COR-L47 (cell line): Measurements from ENCODE around the gene MACROD2.
"Not testable (repeated sequence)": the region's sequence is repeated elsewhere in the genome, so short reads cannot be mapped to it uniquely, and the experiment has no call there.

Experiments
- DNase-seq: peaks from one replicate; lab custom pipeline; 2025; lab: John Stamatoyannopoulos, UW

MACROD2 gene

DNA sequence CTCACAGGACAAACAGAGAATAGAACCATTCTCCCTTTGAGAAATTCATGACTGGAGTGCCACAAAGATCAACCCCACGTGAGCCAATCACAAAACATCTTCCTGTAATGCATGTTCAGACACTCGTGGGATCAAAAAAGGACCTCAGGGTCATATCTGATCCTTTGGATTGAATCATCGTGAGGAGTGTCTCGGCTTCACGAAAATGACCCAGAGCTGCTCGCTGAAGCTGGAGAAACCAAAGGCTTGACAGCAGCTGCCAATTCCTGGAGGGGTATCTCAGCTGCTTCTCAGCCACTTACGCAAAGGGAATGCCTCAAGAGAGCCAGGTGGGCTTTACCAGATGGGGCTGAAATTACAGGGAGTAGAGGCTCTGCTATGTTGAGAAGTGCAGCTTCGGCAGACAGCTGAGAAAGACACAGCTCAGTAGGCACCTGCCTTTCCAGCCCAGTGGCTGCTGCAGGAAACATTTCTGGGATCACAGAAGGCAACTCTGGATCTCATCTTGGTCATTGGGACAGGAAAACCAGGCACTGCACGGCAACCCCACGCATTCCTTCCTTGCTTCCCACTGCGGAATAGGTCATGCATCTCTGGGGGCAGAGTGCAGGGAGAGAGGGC lies 1764.8 kb downstream of the MACROD2 start:
- DNase-seq = no peak

DNA sequence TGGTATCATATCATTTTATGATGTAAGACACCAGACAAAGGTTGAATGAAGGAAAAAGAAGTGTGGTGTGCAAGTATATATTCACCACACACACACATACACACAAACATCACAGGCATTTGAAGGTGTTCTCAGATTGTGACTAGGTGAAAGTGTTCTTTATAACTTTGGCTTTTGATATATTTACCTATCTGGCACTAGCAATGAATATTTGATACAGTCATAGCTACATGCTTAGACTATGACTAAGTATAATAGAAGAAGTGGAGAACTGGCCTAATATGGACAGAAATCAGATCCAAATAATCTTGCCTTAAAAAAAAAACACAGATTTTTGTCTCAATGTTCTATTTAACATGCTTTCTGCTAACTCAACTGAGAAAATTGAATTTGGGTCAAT lies 1768.0 kb downstream of the MACROD2 start:
- no peak for DNase-seq

DNA sequence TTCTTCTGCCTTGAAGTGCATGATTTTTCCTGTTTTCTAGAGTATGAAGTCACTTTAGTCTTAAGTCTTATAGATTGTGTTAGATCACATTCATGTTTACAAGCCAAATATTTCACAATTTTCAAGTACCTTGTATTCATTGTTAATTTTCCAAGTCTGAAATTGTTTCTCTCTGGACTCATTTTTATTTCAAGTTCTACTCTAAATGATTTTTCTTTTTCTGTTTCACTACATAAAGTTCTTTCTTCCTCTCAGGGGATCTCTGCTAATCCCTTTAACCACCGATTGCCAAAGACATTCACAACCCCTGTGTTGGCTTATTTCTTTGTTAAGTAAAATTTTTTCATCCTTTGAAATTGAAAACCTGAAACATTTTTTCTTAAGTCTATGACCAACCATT lies 1772.3 kb downstream of the MACROD2 start:
- no peak for DNase-seq

DNA sequence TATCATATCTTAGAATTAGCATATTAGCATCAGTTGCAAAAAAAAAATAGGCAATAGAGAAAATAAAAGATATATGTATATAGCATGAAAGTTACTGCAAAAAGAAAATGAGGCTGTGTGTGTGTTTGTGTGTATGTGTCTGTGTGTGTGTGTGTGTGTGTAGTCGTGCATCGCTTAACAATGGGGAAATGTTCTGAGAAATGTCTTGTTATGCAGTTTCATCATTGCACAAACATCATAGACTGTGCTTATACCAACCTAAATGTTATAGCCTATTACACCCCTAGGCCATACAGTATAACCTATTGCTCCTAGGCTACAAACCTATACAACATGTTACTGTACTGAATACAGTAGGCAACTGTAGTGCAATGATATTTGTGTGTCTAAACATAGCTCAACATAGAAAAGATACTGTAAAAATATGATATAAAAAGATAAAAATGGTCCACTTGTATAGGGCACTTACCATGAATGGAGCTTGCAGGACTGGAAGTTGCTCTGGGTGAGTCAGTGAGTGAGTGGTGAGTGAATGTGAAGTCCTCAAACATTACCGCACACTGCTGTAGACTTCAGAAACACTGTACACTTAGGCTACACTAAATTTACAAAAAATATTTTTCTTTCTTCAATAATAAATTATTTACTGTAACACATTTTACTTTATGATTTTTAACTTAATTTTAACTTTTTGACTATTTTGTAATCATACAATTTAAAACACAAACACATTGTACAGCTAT lies 1772.9 kb downstream of the MACROD2 start:
- DNase-seq = no peak

DNA sequence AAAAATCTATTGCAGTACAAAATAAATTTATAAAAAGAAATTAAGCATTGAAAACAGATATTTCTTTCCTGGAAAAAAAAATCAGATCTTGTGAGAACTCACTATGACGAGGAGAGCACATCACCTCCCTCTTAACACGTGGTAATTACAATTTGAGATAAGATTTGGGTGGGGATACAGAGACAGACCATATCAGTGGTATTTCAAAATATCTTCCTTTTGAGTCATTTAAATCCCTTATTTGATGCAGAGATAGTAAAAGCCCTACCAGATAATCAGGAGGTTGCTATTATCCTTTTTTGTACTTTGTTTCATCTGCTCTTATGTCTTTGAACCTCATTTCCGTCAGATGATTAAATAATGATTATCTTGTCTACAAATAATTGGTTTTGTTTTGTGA lies 1777.5 kb downstream of the MACROD2 start:
- no peak for DNase-seq

DNA sequence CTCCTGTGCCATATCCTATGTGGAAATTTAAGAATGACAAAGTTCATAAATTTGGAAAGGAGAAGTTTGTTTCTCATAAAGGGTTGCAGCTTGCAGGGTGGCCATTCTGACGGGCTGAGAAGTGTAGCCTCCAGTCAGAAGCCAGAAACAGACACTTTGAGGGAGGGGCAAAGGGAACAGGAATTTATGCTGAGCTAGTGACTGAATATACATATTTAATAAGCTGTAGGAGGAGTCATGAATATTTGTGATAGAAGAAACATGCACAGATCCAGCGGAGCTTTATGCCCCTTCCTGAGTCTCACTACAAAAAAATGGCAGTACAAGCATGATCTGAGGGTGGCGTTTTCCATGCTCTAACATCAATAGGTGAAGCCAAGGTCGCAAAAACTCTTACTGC lies 1779.6 kb downstream of the MACROD2 start:
- DNase-seq = no peak

DNA sequence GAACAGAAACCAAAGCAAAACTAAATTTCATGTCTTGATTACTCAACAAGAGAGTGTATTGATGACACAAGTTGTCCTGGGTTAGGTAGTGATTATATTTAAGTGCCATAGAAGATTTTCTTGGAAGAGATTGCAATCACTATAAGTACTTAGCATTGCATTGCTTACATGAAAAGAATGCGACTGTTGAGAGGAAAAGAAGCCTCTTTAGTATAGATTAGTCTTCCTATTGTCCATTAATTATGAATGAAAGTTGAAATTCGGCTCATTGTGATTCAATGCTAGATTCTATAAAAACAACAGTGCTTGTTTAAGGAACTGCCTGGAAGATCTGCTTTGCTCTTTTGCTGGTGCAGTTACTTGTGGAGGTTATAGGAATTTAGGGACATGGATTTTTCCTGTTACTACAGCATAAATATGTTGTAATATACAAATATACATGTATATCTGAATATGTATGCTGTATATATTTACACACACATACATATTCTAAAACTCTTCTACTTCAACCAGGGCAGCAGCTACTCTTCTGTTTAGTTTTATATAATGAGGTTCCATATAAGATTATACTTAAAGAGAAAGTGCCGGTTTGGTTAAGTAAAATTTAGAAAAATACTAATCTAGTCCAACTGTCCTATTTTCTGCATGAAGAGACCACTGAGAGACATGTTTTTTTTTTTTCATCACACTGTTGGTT lies 1781.6 kb downstream of the MACROD2 start:
- no peak for DNase-seq

DNA sequence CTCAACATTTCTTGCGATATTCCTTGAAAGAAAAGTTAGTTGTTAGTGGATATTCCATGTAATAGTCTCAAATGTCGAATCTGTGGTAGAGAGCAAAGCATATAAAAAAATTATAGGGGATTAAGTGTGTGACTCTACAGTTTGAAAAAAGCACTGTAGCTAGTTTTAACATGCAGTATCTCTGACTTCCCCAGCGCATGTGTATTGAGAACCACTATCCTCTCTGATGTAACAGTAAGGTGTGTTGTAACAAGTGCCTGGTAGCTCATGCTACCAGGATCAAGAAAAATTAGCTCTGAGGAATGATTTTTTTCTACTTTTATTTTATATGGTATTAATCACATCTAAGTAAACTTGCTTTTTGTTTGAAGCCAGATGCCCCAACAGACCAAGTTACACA lies 1788.7 kb downstream of the MACROD2 start:
- no peak for DNase-seq

DNA sequence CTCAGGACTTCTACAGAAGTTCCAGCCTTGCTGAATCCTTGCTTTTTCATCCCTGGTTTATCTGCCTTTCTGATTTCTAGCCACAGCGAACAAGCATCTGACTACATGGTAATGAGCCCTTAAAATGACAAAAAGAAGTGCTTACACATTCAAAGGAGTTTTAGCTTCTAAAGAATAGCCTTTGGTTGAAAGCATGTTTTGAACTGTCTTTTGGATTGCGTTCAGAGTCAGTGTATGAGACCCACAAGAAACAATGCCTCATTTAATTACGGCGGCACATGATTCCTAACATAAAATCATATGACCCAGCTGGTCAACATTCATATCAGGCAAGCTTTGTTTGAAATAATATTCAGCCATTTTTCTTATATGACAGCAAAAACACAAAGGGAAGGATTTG lies 1793.8 kb downstream of the MACROD2 start:
- DNase-seq = no peak

DNA sequence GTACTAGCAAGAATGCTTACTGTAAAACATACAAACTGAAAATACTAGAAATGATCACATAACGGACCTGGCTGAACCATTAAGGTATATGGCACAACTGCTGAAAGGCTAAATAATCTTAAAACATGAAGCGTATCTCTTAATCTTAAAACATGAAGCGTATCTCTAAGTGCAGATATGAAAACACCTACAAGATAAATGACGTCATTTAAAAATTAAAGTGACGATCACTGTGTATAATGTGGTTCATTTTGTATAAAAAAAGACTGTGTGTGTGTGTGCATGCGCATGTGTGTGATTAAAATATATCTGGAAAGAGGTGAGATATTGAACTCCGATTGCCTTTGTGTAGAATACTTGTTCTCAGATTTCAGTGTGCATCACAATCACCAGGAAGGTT lies 1797.5 kb downstream of the MACROD2 start:
- no peak for DNase-seq

DNA sequence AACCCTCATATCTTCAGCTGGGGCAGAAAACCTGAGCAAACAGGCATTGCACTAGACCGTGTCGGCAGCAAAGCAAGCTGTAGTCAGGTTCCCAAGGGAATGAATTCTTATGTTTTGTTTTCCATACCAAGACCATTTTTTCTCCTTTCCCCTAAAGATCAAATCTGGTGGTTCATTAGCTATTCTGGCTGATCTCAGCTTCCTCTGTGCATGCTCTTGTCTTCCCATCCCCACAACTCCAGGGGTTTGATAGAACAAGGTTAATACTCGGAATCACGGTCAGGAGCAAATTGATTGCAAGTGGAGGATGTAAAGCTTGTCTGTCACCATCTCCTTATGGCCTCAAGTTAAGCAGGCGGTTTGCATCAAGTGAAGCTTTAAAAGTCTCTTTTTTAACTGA lies 1799.1 kb downstream of the MACROD2 start:
- no peak for DNase-seq

DNA sequence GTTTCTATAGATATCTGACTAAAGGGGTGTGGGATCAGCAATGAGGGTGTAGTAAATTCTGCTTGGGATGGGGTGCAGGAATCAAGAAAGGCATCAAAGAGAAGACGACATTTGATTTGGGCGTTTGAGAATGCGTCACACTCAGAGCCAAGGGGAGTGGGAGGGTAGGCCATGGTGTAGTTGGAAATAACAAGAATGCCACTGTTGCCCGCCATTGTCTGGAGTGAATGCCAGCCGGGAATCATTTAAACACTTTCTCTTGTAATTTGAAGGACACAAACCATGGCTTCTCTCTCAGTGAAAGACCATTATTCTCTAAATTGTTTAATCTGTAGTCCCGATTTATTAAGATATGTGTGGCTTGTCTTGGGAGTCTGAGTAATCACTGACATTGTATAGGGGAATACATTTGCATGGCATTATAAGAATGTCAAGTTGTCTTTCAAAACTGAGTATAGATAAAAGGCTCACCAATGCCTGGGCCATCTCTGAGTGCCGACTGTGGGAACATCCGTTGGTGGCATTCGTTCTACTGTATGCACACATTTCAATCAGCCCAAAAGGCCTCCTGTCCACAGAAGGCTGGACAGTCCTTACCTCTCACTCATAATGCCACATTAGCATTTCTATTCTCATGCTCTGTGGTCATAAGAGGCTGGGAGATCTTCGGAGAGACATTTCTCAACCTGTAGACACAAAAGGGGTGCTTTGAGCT lies 1800.1 kb downstream of the MACROD2 start:
- DNase-seq = no peak

DNA sequence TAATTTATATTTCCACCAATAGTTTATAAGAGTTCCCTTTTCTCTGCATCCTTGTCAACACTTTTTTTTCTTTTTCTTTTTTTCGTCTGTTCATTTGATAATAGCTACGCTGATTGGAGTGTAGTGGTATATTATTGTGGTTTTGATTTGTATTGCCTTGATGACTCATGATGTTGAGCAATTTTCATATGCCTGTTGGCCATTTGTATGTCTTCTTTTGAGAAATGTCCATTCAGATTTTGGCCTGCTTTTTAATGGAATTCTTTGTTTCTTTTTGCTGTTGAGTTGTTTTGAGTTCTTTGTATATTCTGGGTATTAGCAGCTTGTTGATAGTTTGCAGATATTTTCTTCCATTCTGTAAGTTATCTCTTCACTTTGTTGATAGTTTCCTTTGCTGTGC lies 1804.6 kb downstream of the MACROD2 start:
- DNase-seq = no peak

DNA sequence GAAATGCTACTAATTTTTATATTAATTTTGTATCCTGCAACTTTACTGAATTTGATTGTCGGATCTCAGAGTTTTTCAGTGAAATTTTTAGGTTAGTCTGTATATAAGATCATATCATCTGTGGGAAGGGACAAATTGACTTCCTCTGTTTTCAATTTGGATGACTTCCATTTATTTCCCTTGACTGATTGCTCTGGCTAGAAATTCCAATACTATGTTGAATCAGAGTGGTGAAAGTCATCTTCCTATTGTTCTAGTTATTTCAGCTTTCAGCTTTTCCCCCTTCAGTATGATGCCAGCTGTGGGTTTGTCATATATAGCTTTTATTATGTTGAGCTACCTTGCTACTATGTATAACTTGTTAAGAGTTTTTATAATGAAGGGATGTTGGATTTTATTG lies 1806.7 kb downstream of the MACROD2 start:
- DNase-seq = no peak

DNA sequence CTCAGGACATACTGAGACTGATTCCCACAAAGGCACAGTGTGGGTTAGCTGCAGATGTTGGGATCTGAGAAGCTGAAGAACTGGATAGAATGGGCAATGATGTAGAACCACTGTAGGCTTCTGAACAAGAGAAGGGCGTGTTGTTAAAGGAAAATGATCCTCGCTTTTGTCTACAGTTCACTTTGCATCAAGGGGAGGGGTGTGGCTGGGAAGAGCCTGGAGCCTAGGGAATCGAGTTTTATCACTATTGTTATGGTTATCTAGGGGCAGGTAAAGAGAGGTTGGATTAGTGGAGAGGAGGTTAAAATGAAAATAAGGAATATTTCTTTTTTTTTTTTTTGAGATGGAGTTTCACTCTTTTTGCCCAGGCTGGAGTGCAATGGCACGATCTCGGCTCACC lies 1809.8 kb downstream of the MACROD2 start:
- DNase-seq = no peak

DNA sequence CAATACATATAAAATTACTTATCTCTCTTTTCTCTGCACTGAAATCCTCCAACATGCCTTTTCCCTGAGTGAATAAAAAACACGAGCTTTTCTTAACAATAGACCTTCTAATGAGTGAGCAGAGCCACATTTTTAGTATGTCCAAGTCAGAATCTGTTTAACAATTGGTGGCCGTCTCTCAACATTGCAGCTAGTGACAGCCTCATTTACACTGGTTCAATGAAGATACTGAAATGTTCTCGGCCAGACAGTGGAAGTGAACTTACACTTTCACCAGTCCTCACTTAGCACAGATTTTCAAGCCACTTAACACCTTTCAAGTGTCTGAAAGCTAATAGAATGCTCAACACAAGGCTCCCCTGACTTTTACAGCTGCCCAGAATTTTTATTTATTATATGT lies 1810.8 kb downstream of the MACROD2 start:
- DNase-seq = no peak

DNA sequence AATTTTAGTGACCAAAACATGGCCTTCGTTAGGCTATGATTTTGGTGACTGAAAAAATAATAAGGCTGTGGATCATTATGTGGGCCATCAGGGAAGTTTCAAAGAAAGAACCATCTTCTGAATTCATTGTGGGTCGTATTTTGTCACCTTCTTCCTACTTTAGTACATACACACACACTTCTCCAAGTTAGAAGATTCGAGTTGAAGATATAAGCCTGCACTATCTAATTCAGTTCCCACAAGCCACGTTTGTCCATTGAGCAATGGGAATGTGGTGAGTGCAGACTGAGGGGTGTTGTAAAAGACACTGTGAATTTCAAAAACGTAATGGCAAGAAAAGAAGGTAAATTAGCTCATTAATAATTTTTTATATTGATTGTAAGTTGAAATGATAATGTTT lies 1812.0 kb downstream of the MACROD2 start:
- no peak for DNase-seq

DNA sequence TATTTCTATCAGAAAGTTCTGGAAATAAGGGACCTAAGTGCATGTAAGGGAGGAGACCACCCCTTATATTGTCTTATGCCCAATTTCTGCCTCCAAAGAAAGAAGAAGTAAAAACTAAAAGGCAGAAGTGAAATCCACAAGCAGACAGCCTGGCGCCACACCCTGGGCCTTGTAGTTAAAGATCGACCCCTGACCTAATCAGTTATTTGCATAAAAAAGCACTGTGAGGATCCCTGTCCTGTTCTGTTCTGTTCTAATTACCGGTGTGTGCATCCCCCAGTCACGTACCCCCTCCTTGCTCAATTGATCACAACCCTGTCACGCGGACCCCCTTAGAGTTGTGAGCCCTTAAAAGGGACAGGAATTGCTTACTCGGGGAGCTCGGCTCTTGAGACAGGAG lies 1812.5 kb downstream of the MACROD2 start:
- DNase-seq = not testable (repeated sequence)

DNA sequence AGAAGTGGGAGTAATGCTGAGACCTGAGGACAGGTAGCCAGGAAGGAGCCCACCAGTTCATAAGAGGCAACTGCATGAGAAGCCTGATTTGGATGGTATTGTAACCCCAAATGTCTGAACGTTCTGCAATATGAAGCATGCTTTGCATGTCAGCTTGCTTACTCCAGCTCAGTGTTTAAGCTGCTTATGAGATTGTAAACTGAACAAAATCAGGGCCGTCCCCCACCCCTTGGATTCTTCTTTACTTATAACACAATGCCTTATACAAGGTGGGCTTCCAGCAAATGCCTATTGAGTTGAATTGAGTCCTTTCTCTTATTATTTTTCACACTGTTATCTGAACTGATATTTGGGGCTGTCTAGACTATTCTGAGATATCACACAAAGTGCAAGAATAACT lies 1816.6 kb downstream of the MACROD2 start:
- no peak for DNase-seq

DNA sequence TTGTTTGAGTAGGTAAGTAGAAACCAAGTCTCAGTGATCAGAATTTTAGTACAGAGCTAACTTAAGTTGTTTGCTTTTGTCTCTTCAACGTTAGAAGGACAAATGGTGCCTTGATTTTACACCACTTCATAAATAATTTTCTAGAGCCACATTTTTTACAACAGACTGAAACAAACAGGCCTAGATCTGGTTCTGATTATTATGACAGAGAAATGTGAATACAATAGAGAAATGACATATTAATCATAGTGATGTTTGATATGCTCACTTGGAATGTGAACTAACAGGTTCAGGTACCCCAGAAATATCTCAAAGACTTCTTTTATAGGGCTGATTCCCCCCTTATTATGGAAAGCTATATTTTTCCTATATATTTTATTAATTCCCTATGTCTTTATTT lies 1817.4 kb downstream of the MACROD2 start:
- DNase-seq = no peak

DNA sequence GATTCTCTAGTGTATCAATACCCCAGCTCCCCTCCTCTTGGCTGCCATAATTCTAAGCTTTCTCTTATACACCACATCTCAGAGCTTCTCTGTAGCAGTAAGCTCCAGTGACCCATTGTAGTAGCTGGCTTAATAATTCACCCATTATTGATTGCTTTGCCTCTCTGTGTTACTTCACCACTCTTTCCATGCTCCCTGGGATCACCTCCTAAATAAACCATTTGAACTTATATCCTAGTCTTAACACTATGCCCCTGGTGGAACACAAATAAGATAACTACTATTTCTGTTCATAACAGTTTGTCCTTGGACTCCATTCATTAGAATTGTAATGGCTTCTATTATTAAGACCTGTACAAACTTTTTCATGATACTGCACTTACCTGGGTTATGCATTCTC lies 1819.0 kb downstream of the MACROD2 start:
- no peak for DNase-seq

DNA sequence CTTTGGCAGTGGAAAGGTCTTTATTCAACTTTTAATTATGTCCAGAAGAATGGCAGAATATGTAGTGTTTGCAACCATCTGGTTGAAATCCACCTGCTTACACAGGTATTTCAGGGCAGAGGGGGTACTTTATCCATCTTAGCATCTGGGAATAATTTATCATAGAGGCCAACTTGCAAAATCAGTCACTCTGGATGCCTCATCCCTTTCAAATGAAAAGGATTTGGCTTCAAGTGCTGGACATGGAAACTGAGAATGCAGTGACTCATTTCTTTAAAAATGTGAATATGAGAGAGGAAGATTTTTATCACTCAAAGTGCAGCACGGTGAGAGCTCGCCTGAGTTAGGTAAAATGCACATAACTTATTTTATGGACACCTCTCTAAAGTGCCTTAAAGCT lies 1819.6 kb downstream of the MACROD2 start:
- DNase-seq = no peak

DNA sequence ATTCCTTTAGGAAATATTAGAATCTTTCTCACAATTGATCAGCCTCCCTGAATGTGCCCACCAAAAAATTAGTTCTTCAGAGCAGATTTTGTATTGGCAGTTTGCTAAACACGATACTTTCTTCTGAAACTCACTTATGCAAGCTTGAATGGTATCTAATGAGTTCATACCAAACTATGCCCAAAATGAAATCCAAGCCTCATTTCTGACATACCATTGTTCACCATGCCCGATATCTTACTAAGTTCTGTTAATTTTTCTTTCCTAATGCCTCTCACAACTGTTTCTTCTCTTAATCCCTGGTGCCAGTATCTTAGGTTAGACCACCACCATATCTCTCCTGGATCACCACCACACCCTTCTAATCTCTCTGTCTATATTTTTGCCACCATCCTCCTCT lies 1822.0 kb downstream of the MACROD2 start:
- DNase-seq = no peak
